GM12878 (cell line): Measurements from ENCODE around the gene ADSL.

Source experiments
- BCL11A ChIP-seq: IDR thresholded peaks from 2 replicates; pipeline ENCODE4 v1.6.1; 2011; ENCODE audit warnings: low read depth, low read length
- POLR2A ChIP-seq: IDR thresholded peaks from 2 replicates; pipeline ENCODE4 v1.6.1; 2011; ENCODE audit warnings: low read depth, mild to moderate bottlenecking, low read length
- TCF7 ChIP-seq: IDR thresholded peaks from 2 replicates; pipeline ENCODE4 v1.6.1; 2014; ENCODE audit warnings: antibody characterized with exemption, borderline replicate concordance
- TF ChIP-seq, protein P1 (sequence below), 3 experiments: IDR thresholded peaks in 2 of 3; conservative IDR thresholded peaks in 1 of 3; 2 replicates each; pipeline ENCODE4 v1.5.1; 2011; ENCODE audit warnings: low read depth in 3 of 3, low read length in 3 of 3, mild to moderate bottlenecking in 3 of 3, control low read depth in 2 of 3, moderate library complexity in 2 of 3, inconsistent platforms in 1 of 3, mixed read lengths in 1 of 3; ENCODE audit not compliant: control insufficient read depth in 2 of 3, insufficient read depth in 1 of 3; ENCODE audit errors: extremely low read depth in 1 of 3

DNA sequence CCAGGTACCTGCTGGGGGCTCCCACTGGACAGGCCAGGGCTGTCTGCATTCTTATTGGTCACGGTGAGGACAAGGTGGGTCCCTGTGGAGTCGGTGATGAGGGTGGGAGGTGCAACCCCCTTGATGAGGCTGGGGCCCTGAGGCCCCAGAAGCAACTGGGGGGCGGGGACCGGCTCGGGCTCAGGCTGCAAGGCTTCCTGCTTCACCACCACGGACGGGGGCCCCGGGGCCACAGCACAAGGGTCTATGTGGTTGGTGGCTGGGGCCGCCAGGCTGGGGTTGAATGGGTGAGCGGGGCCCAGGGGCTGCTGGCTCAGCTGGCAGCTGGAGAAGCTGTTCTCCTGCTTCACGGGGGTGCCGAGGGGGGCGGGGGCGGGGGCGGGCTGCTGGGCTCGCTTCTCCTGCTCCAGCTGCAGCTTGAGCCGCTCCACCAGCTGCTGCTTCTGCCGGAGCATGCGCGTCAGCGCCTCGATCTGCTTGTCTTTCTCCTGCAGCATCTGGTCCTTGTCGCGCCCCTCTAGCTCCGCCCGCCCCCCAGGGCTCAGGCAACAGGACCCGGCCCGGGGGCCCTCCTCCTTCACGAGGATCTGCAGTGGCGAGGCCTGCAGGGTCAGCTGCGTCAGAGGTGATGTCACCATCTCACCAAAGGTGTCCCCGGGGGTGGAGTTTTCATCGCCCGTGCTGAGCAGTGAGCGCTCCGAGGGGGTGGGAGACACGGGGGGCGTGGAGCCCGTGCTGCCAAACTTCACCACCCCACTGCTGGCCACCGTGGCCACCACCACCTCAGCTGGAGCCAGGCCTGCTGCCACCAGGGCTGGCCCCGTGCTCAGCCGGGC is 72.3 kb downstream of the ADSL start:
- TF ChIP-seq POLR2A (no peak), TCF7 (no peak), BCL11A (no peak)
- TF ChIP-seq, protein P1, sequence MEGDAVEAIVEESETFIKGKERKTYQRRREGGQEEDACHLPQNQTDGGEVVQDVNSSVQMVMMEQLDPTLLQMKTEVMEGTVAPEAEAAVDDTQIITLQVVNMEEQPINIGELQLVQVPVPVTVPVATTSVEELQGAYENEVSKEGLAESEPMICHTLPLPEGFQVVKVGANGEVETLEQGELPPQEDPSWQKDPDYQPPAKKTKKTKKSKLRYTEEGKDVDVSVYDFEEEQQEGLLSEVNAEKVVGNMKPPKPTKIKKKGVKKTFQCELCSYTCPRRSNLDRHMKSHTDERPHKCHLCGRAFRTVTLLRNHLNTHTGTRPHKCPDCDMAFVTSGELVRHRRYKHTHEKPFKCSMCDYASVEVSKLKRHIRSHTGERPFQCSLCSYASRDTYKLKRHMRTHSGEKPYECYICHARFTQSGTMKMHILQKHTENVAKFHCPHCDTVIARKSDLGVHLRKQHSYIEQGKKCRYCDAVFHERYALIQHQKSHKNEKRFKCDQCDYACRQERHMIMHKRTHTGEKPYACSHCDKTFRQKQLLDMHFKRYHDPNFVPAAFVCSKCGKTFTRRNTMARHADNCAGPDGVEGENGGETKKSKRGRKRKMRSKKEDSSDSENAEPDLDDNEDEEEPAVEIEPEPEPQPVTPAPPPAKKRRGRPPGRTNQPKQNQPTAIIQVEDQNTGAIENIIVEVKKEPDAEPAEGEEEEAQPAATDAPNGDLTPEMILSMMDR (IDR thresholded peaks at IDR 0.05 in 2 of 3, conservative IDR thresholded peaks at IDR 0.05 in 1 of 3; ENCODE audit: control insufficient read depth in 2 of 3, extremely low read depth in 1 of 3, insufficient read depth in 1 of 3, low read depth in 3 of 3, low read length in 3 of 3), result no peak
